ENCODE results near the gene PHLPP2. TPM values are rescaled to one million over a fixed set of nuclear protein-coding genes. Genes with fewer than 3 reads are reported as not detected.

Gene PHLPP2
- total RNA-seq, 1 donor from 2014 or later: 6.6 TPM

DNA sequence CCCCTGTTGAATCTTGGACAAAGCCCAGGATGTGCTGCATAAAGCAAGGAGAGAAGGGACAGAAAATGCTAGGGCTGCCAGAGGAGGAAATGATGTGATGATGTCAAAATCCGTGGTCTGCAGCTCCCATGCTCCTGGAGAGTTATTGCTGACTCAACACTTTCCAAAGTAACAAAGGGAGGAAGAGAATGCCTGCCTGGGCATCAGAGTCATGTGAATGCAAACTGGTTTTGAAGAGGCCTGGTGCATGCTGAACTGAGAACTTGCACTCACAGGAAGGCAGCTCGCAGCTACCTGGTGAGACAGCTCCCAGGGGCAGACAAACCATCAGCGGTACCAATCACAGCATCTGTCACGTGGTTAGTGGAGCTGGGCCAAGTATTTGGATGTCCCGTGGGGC lies 95.7 kb downstream of the PHLPP2 start:
- intact Hi-C loops (cut with DNase I): no loop called here
- no peak overlapping the region for H3K4me3 ChIP-seq
- no peak for ATAC-seq
- no peaks in the 10 kb centered on the region for H3K9me3 ChIP-seq
- H3K36me3 ChIP-seq: no peaks in the 10 kb centered on the region
- no peak overlapping the region for H3K27ac ChIP-seq
- no peak for DNase-seq
- H3K4me1 ChIP-seq: peaks cover 8% of the 10 kb centered on the region
- TF ChIP-seq, protein P1, sequence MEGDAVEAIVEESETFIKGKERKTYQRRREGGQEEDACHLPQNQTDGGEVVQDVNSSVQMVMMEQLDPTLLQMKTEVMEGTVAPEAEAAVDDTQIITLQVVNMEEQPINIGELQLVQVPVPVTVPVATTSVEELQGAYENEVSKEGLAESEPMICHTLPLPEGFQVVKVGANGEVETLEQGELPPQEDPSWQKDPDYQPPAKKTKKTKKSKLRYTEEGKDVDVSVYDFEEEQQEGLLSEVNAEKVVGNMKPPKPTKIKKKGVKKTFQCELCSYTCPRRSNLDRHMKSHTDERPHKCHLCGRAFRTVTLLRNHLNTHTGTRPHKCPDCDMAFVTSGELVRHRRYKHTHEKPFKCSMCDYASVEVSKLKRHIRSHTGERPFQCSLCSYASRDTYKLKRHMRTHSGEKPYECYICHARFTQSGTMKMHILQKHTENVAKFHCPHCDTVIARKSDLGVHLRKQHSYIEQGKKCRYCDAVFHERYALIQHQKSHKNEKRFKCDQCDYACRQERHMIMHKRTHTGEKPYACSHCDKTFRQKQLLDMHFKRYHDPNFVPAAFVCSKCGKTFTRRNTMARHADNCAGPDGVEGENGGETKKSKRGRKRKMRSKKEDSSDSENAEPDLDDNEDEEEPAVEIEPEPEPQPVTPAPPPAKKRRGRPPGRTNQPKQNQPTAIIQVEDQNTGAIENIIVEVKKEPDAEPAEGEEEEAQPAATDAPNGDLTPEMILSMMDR (IDR thresholded peaks at IDR 0.05): no peak
- H3K27me3 ChIP-seq (ENCODE audit: low read depth): peaks cover 29% of the 10 kb centered on the region

GRCh38 chr16:71627731-71628181 lies 96.7 kb downstream of the PHLPP2 start:
- TF ChIP-seq, protein P1 (IDR thresholded peaks at IDR 0.05): no peak
- H3K9me3 ChIP-seq: no peaks in the 10 kb centered on the region
- no peak overlapping the region for H3K4me3 ChIP-seq
- H3K27ac ChIP-seq: no peak overlapping the region
- peaks cover 29% of the 10 kb centered on the region for H3K27me3 ChIP-seq (ENCODE audit: low read depth)
- ATAC-seq (no peak), DNase-seq (no peak)
- H3K36me3 ChIP-seq: no peaks in the 10 kb centered on the region
- peaks cover 8% of the 10 kb centered on the region for H3K4me1 ChIP-seq
- intact Hi-C loops (cut with DNase I): no loop called here

- DNase-seq: peak; percentile 53
- Histone ChIP-seq H3K4me1 (peaks cover 8% of the 10 kb centered on the region), H3K27me3 (ENCODE audit: low read depth) (peaks cover 29% of the 10 kb centered on the region), H3K9me3 (no peaks in the 10 kb centered on the region), H3K27ac (peak overlapping the region; percentile 56), H3K4me3 (peak overlapping the region; percentile 65), H3K36me3 (no peaks in the 10 kb centered on the region)
- intact Hi-C loops (cut with DNase I): no loop called here
- TF ChIP-seq, protein P1 (IDR thresholded peaks at IDR 0.05): no peak
- peak; percentile 79 to 84 for ATAC-seq
Observed at GRCh38 chr16:71626858-71627213, 97.7 kb downstream of the PHLPP2 start.

DNA sequence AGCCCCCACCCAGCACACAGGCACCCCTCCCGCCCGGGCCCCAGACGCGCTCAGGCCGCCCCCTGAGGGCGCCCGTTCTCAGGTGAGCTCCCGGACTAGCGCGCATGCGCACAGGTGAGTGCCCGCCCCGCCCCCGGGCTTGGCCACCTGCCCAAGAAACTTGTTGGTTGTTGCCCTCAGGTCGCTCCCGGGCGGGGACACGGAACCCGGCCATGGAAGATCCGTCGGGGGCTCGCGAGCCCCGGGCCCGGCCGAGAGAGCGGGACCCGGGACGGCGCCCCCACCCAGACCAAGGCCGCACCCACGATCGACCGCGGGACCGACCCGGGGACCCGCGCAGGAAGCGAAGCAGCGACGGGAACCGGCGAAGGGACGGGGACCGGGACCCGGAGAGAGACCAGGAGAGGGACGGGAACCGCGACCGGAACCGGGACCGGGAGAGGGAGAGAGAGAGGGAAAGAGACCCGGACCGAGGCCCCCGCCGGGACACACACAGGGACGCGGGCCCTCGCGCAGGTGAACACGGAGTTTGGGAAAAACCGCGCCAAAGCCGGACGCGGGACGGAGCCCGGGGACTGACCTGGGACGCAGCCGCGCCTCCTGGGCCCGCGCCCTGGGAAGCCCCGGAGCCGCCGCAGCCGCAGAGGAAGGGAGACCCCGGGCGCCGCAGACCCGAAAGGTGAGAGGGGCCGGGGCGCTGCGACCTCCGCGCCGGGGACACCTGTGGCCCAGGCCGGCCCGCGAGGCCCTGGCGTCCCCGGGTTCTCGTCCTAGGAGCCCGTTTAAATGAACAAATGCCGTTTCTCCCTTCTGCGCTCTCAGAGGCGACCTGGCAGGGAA lies 98.3 kb downstream of the PHLPP2 start, which contains the start of gene MARVELD3:
TSS of gene MARVELD3 (plus strand) at position 167 of the 840 bp plus-strand sequence. CDS start at position 213, 46 bp downstream.
- Histone ChIP-seq H3K27ac (peak within 1 kb of the TSS; percentile 56), H3K36me3 (no peaks in the 10 kb centered on the region), H3K4me3 (peak within 1 kb of the TSS; percentile 65), H3K27me3 (ENCODE audit: low read depth) (peaks cover 29% of the 10 kb centered on the region), H3K9me3 (no peaks in the 10 kb centered on the region), H3K4me1 (peaks cover 8% of the 10 kb centered on the region)
- intact Hi-C loops (cut with DNase I): no loop called here
- TF ChIP-seq, protein P1 (IDR thresholded peaks at IDR 0.05): no peak
- peak; percentile 81 to 91 for ATAC-seq
- DNase-seq: peak; percentile 88

DNA sequence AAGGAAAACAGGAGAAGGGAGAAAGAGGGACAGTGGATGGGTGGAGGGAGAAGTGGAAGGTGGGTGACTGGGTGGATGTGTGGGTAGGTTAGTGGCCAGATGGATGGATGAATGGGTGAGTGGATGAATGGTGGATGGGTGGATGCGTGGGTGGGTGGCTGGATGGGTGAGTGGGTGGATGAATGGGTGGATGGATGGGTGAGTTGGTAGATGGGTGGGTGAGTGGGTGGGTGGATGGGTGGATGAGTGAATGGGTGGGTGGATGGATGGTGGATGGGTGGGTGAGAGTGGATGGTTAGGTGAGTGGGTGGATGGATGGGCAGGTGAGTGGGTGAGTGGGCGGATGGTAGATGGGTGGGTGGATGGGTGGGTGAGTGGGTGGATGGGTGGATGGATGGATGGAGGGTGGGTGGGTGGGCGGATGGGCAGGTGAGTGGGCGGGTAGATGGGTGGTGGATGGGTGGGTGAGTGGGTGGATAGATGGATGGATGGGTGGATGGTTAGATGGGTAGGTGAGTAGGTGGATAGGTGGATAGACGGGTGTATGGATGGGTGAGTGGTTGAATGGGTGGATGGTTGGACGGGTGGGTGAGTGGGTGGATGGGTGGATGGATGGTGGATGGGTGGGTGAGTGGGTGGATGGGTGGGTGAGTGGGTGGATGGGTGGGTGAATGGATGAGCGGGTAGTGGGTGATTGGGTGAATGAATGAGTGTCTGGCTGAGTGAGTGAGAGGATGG lies 99.2 kb downstream of the PHLPP2 start:
- no peaks in the 10 kb centered on the region for H3K9me3 ChIP-seq
- peaks cover 29% of the 10 kb centered on the region for H3K27me3 ChIP-seq (ENCODE audit: low read depth)
- H3K4me1 ChIP-seq: peaks cover 8% of the 10 kb centered on the region
- DNase-seq (no peak), ATAC-seq (no peak)
- intact Hi-C loops (cut with DNase I): no loop called here
- no peaks in the 10 kb centered on the region for H3K36me3 ChIP-seq
- peak overlapping the region; percentile 65 for H3K4me3 ChIP-seq
- H3K27ac ChIP-seq: no peak overlapping the region
- TF ChIP-seq, protein P1 (IDR thresholded peaks at IDR 0.05): no peak
